K562 (cell line): ENCODE measurements around the gene MRPL55. TPM values are rescaled to one million over a fixed set of nuclear protein-coding genes. Genes with fewer than 3 reads are reported as not detected.

Source experiments
- ATF7 ChIP-seq: fragments of 450-650 bp; IDR thresholded peaks from 2 replicates; pipeline ENCODE4 v1.7.1; 2014; ENCODE audit warnings: mild to moderate bottlenecking, moderate library complexity
- BHLHE40 ChIP-seq: IDR thresholded peaks from 2 replicates; pipeline ENCODE4 v1.6.1; 2011; ENCODE audit warnings: low read length, improper control_type of control experiment
- CEBPZ ChIP-seq: fragments of 150-350 bp; IDR thresholded peaks from 2 replicates; pipeline ENCODE4 v1.6.1; 2014; ENCODE audit warnings: low read depth, mild to moderate bottlenecking, low read length, borderline replicate concordance
- DPF2 ChIP-seq: fragments of 450-650 bp; IDR thresholded peaks from 2 replicates; pipeline ENCODE4 v1.6.1; 2016
- HDAC1 ChIP-seq, 2 experiments: fragments of 450-650 bp; IDR thresholded peaks; 2 replicates each; pipeline ENCODE4 v1.6.1; 2016 to 2017; ENCODE audit warnings: inconsistent platforms in 1 of 2, mild to moderate bottlenecking in 1 of 2, moderate library complexity in 1 of 2
- HMGN3 ChIP-seq: IDR thresholded peaks from 2 replicates; pipeline ENCODE4 v1.6.1; 2011; ENCODE audit warnings: borderline replicate concordance, low read depth, mild to moderate bottlenecking, mixed read lengths, low read length; ENCODE audit not compliant: insufficient read length; ENCODE audit errors: extremely low read depth
- KHSRP ChIP-seq: fragments of 450-650 bp; IDR thresholded peaks from 2 replicates; pipeline ENCODE4 v1.6.1; 2017
- LARP7 ChIP-seq: fragments of 450-650 bp; IDR thresholded peaks from 2 replicates; pipeline ENCODE4 v1.6.1; 2016
- MBD2 ChIP-seq: sonication (generic); IDR thresholded peaks from 2 replicates; pipeline ENCODE4 v1.6.1; 2016; ENCODE audit warnings: low read depth, borderline replicate concordance
- MIER1 ChIP-seq: fragments of 450-650 bp; IDR thresholded peaks from 2 replicates; pipeline ENCODE4 v1.6.1; 2016; ENCODE audit warnings: antibody characterized with exemption, mild to moderate bottlenecking, low read depth
- NFYB ChIP-seq: IDR thresholded peaks from 2 replicates; pipeline ENCODE4 v1.6.1; 2011; ENCODE audit warnings: mild to moderate bottlenecking, moderate library complexity; ENCODE audit not compliant: insufficient read length; ENCODE audit errors: extremely low read depth
- RBBP5 ChIP-seq: fragments of 200-600 bp; sonication (generic); IDR thresholded peaks from 2 replicates; pipeline ENCODE4 v1.6.1; 2012; ENCODE audit warnings: borderline replicate concordance, mild to moderate bottlenecking, low read length, control low read depth, inconsistent platforms; ENCODE audit not compliant: insufficient read depth, poor library complexity, severe bottlenecking
- RBM25 ChIP-seq: fragments of 200-400 bp; formaldehyde crosslinking; IDR thresholded peaks from 2 replicates; pipeline ENCODE4 v1.6.1; 2018; ENCODE audit warnings: low read length, low read depth, moderate library complexity; ENCODE audit not compliant: severe bottlenecking
- RBM34 ChIP-seq: fragments of 200-400 bp; formaldehyde crosslinking; IDR thresholded peaks from 2 replicates; pipeline ENCODE4 v1.6.1; 2018; ENCODE audit warnings: low read length, borderline replicate concordance; ENCODE audit not compliant: insufficient read depth
- SMARCC2 ChIP-seq: fragments of 450-650 bp; IDR thresholded peaks from 2 replicates; pipeline ENCODE4 v1.6.1; 2017; ENCODE audit warnings: antibody characterized with exemption, moderate library complexity, mild to moderate bottlenecking, low read depth
- STAT5A ChIP-seq: IDR thresholded peaks from 2 replicates; pipeline ENCODE4 v1.6.1; 2012; ENCODE audit warnings: low read length, inconsistent platforms, borderline replicate concordance
- TRIM24 ChIP-seq, 2 experiments: fragments of 450-650 bp; IDR thresholded peaks; 2 replicates each; pipeline ENCODE4 v1.6.1; 2016
- ZBTB2 ChIP-seq: fragments of 450-650 bp; IDR thresholded peaks from 2 replicates; pipeline ENCODE4 v1.6.1; 2016; ENCODE audit warnings: antibody characterized with exemption
- ZNF165 ChIP-seq: fragments of 250-450 bp; sonication (Bioruptor Pico); IDR thresholded peaks from 2 replicates; pipeline ENCODE4 v1.4.0; 2020; ENCODE audit warnings: borderline replicate concordance
- ZNF354B ChIP-seq: fragments of 250-450 bp; sonication (Bioruptor Pico); IDR thresholded peaks from 2 replicates; pipeline ENCODE4 v1.4.0; 2020
- ZNF41 ChIP-seq: fragments of 250-450 bp; sonication (Bioruptor Pico); conservative IDR thresholded peaks from 2 replicates; pipeline ENCODE4 v1.4.0; 2020; ENCODE audit warnings: mild to moderate bottlenecking
- ZNF584 ChIP-seq: fragments of 200-800 bp; sonication (Bioruptor generic); IDR thresholded peaks from 2 replicates; pipeline ENCODE4 v1.6.1; 2016; ENCODE audit warnings: low read depth, mild to moderate bottlenecking, missing genetic modification characterization, missing compliant biosample characterization
- polyA plus RNA-seq, 8 experiments: library from polyadenylated mRNA; depleted of rRNA in 4 of 8; stranded (reverse) in 5 of 8; unstranded in 3 of 8; fragments of >200 nt; fragmentation: Nextera tagmentation in 2 of 8; fragmentation: Illumina TruSeq in 1 of 8; extraction: Ambion mirVana in 2 of 8; extraction: Trizol in 1 of 8; gene quantifications; 2 replicates each; pipeline versions ENCODE4 v1.2.1 to v1.2.3, GENCODE V29; 2011 to 2014; ENCODE audit warnings: inconsistent platforms in 1 of 8, missing spikeins in 1 of 8
- total RNA-seq, 7 experiments: library from RNA; depleted of rRNA in 6 of 7; stranded (reverse); fragments of >200 nt in 6 of 7; fragmentation: Illumina TruSeq in 2 of 7; extraction: Trizol in 2 of 7; gene quantifications; 2 replicates each; pipeline versions ENCODE4 v1.2.1 to v1.2.3, GENCODE V29; 2011 to 2021; ENCODE audit warnings: low replicate concordance in 1 of 7
- TF ChIP-seq, protein P1 (sequence below), 2 experiments: fragments of 450-650 bp in 1 of 2; sonication (generic) in 1 of 2; formaldehyde crosslinking; conservative IDR thresholded peaks; 2 replicates each; pipeline versions ENCODE4 v1.4.0 to v1.8.1; 2020 to 2022; ENCODE audit warnings: mild to moderate bottlenecking in 1 of 2, missing genetic modification reagents in 1 of 2

The MRPL55 gene
- total and polyA plus RNA-seq, 9 of the 15 experiments (the other 6 are each of a cell fraction or from before 2014, with no cell fraction given) = 34.9 to 228 (median 81.0) TPM

GRCh38 chr1:228145463-228146416, 36.6 kb upstream of the MRPL55 start (continued):
- TF ChIP-seq CEBPZ (no peak), ATF7 (peak; percentile 56), KHSRP (peak; percentile 60; the same call in 1 of the 2 replicates), ZNF41 (no peak), ZNF165 (CRISPR knock-in tag) (no peak), RBM25 (no peak), BHLHE40 (peak; percentile 94), MBD2 (peak; percentile 43; the same call in 1 of the 2 replicates), ZNF584 (CRISPR knock-in tag) (no peak), TRIM24 (IDR thresholded peaks at IDR 0.05) (peak; percentile 73 to 88), RBBP5 (peak; percentile 21), ZBTB2 (peak; percentile 90), STAT5A (peak; percentile 89), RBM34 (no peak), MIER1 (0 out of 2 replicates have a peak, but pooled peaks have one; percentile 33), HDAC1 (IDR thresholded peaks at IDR 0.05) (peak in 1 of 2 experiments; percentile 97; a peak in 2 of 4 replicates), DPF2 (peak; percentile 96), NFYB (no peak), ZNF354B (CRISPR knock-in tag) (no peak), LARP7 (no peak), HMGN3 (peak; percentile 95), SMARCC2 (peak; percentile 76)
- TF ChIP-seq, protein P1, sequence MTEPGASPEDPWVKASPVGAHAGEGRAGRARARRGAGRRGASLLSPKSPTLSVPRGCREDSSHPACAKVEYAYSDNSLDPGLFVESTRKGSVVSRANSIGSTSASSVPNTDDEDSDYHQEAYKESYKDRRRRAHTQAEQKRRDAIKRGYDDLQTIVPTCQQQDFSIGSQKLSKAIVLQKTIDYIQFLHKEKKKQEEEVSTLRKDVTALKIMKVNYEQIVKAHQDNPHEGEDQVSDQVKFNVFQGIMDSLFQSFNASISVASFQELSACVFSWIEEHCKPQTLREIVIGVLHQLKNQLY (CRISPR knock-in tag; conservative IDR thresholded peaks at IDR 0.05) = 0 out of 4 replicates have a peak, but pooled peaks of 1 of the 2 experiments have one; percentile 23
